Endothelial cell of umbilical vein (primary cell): Measurements from ENCODE around the gene CHD6. TPM values are rescaled to one million over a fixed set of nuclear protein-coding genes. Genes with fewer than 3 reads are reported as not detected.

Experiments used
- BruUV-seq: library from RNA; stranded (reverse); fragments of 400-500 nt; replicated peaks from 2 replicates; lab custom pipeline; 2021; lab: Mats Ljungman, UMichigan
- CTCF ChIA-PET: fragments of 300-600, 350-600 bp; sonication (Branson Sonifier 250); formaldehyde crosslinking; loops from one replicate; lab custom pipeline; 2021; ENCODE audit warnings: antibody characterized with exemption, inconsistent platforms; lab: Charles Lee
- POLR2A ChIA-PET: fragments of 300-600, 350-600 bp; sonication (Branson Sonifier 250); formaldehyde crosslinking; loops from one replicate; lab custom pipeline; 2021; ENCODE audit warnings: antibody characterized with exemption, inconsistent platforms; lab: Charles Lee
- DNase-seq: peaks from one replicate; pipeline ENCODE4 v3.0.0-alpha.2; 2011; ENCODE audit warnings: low read depth, low spot score
- FAIRE-seq: peaks from 2 replicates; lab custom pipeline; 2011; peaks lifted over from hg19 to GRCh38; lab: Jason Lieb, UNC
- H2AFZ ChIP-seq: 2 replicates; pipeline ENCODE4 v1.6.0; 2012; ENCODE audit warnings: low read depth, low read length, control low read depth, inconsistent platforms
- H3K27ac ChIP-seq: 2 replicates; pipeline ENCODE4 v1.5.1; 2011; ENCODE audit warnings: low read depth, mild to moderate bottlenecking, control low read depth, low read length, moderate library complexity; ENCODE audit not compliant: insufficient read depth
- H3K27me3 ChIP-seq, 2 experiments: 2 replicates each; pipeline versions ENCODE4 v1.6.0 to v1.6.1; 2011; ENCODE audit warnings: low read length in 2 of 2, mixed read lengths in 1 of 2; ENCODE audit not compliant: control insufficient read depth in 2 of 2, insufficient read depth in 2 of 2
- H3K36me3 ChIP-seq, 2 experiments: 2 replicates in 1 of 2; 3 replicates in 1 of 2; pipeline ENCODE4 v1.5.1; 2011; ENCODE audit warnings: low read length in 2 of 2, mild to moderate bottlenecking in 1 of 2, moderate library complexity in 1 of 2; ENCODE audit not compliant: control insufficient read depth in 2 of 2, insufficient read depth in 2 of 2; ENCODE audit errors: extremely low read depth in 1 of 2
- H3K4me1 ChIP-seq: 3 replicates; pipeline ENCODE4 v1.5.1; 2011; ENCODE audit warnings: mild to moderate bottlenecking, low read length; ENCODE audit not compliant: control insufficient read depth, insufficient read depth; ENCODE audit errors: extremely low read depth
- H3K4me2 ChIP-seq: 2 replicates; pipeline ENCODE4 v1.6.1; 2011; ENCODE audit warnings: low read length, control low read depth, mixed read lengths; ENCODE audit not compliant: insufficient read depth
- H3K4me3 ChIP-seq, 3 experiments: fragments of 200-600 bp in 1 of 3; sonication (generic), shearing (Covaris generic) in 1 of 3; replicated peaks in 1 of 3; 2 replicates each; pipeline ENCODE4 v1.5.1; 2011 to 2016; ENCODE audit warnings: control low read depth in 3 of 3, low read length in 3 of 3, mild to moderate bottlenecking in 2 of 3, inconsistent platforms in 1 of 3, low read depth in 1 of 3, moderate library complexity in 1 of 3; ENCODE audit not compliant: insufficient read depth in 1 of 3
- H3K79me2 ChIP-seq: 2 replicates; pipeline ENCODE4 v1.6.0; 2012; ENCODE audit warnings: low read length, inconsistent platforms; ENCODE audit not compliant: control insufficient read depth, insufficient read depth
- H3K9ac ChIP-seq: replicated peaks from 2 replicates; pipeline ENCODE3; 2011; ENCODE audit warnings: low read length, control low read depth; ENCODE audit not compliant: insufficient read depth; ENCODE audit errors: extremely low read depth
- H3K9me1 ChIP-seq: replicated peaks from 3 replicates; pipeline ENCODE4 v1.6.0; 2011; ENCODE audit warnings: mild to moderate bottlenecking, low read length; ENCODE audit not compliant: control insufficient read depth, insufficient read depth; ENCODE audit errors: extremely low read depth
- H3K9me3 ChIP-seq: replicated peaks from 2 replicates; pipeline ENCODE4 v1.5.1; 2012; ENCODE audit warnings: low read length, inconsistent platforms; ENCODE audit not compliant: control insufficient read depth, insufficient read depth
- H4K20me1 ChIP-seq: replicated peaks from 2 replicates; pipeline ENCODE3; 2011; ENCODE audit warnings: mild to moderate bottlenecking, low read length; ENCODE audit not compliant: control insufficient read depth, insufficient read depth; ENCODE audit errors: extremely low read depth
- EZH2 ChIP-seq: IDR thresholded peaks from 2 replicates; pipeline ENCODE4 v1.6.1; 2012; ENCODE audit warnings: borderline replicate concordance, low read depth, mild to moderate bottlenecking, moderate library complexity, low read length, inconsistent platforms; ENCODE audit not compliant: severe bottlenecking
- FOS ChIP-seq: IDR thresholded peaks from 2 replicates; pipeline ENCODE4 v1.6.1; 2011; ENCODE audit warnings: mild to moderate bottlenecking, low read length, moderate library complexity, borderline replicate concordance; ENCODE audit not compliant: insufficient read depth
- GATA2 ChIP-seq: IDR thresholded peaks from 2 replicates; pipeline ENCODE4 v1.7.0; 2011; ENCODE audit warnings: low read depth, mild to moderate bottlenecking, moderate library complexity, mixed read lengths, low read length; ENCODE audit not compliant: insufficient read length, insufficient read depth
- JUN ChIP-seq: IDR thresholded peaks from 2 replicates; pipeline ENCODE4 v1.6.1; 2011; ENCODE audit warnings: borderline replicate concordance, low read depth; ENCODE audit not compliant: insufficient read length, insufficient read depth
- MYC ChIP-seq: IDR thresholded peaks from one replicate; pipeline ENCODE4 v1.6.1; 2011; ENCODE audit warnings: mild to moderate bottlenecking, low read depth, low read length
- POLR2A ChIP-seq: IDR thresholded peaks from 2 replicates; pipeline ENCODE4 v1.6.1; 2012; ENCODE audit warnings: low read depth, mild to moderate bottlenecking, control low read depth, low read length
- dilution Hi-C: fragments of 300-500 bp; cut with MboI; formaldehyde crosslinking; loops from one replicate; pipeline ENCODE4 v1.15.0; 2019; ENCODE audit warnings: low sequenced_read_pairs; ENCODE audit not compliant: extremely low pct_ligation_motif_present
- intact Hi-C: fragments of 100-400 bp; cut with micrococcal nuclease; formaldehyde crosslinking; loops from one replicate; pipeline ENCODE4 v1.10.0; 2022
- polyA plus RNA-seq, 4 experiments: library from polyadenylated mRNA; depleted of rRNA in 3 of 4; stranded (reverse) in 3 of 4; unstranded in 1 of 4; fragments of >200 nt; gene quantifications; 2 replicates each; pipeline versions ENCODE4 v1.2.1 to v1.2.3, GENCODE V29; 2011 to 2012; ENCODE audit warnings: missing spikeins in 1 of 4
- total RNA-seq: library from RNA; stranded (reverse); gene quantifications from 2 replicates; pipeline ENCODE4 v1.2.3, GENCODE V29; 2021

Gene CHD6
- total and polyA plus RNA-seq, 2 donors (not counting 3 experiments of a cell fraction or from before 2014, with no cell fraction given): 7.2 to 33.7 TPM

- no peaks in the 10 kb centered on the region for H4K20me1 ChIP-seq
- dilution Hi-C loops (no loop called here), intact Hi-C loops (no loop called here)
- no peaks in the 10 kb centered on the region for H3K36me3 ChIP-seq
- CTCF ChIA-PET: interaction anchor here (0.8 to 0.9 kb wide), 2 partner anchors 194 to 232 kb away, joined by 3 read pairs; no protein-coding TSS in a partner anchor
- BruUV-seq: no TSS peak
- no peaks in the 10 kb centered on the region for H3K9me1 ChIP-seq
- POLR2A ChIA-PET: no interaction called here
- no peak overlapping the region for H3K4me2 ChIP-seq
- H3K9ac ChIP-seq: no peak overlapping the region
- no peak overlapping the region for H3K27ac ChIP-seq
- no peaks in the 10 kb centered on the region for H3K9me3 ChIP-seq
- no peak for DNase-seq
- no peaks in the 10 kb centered on the region for H3K79me2 ChIP-seq
- H3K4me3 ChIP-seq: no peak overlapping the region
- H2AFZ ChIP-seq: no peak overlapping the region
- no peaks in the 10 kb centered on the region for H3K4me1 ChIP-seq
- FAIRE-seq: no peak
- H3K27me3 ChIP-seq: peaks cover 27 to 34% of the 10 kb centered on the region in 2 experiments
- TF ChIP-seq POLR2A: no peak
Observed at GRCh38 chr20:41367393-41367695, 250.8 kb downstream of the CHD6 start.

- H3K4me3 ChIP-seq: peak within 1 kb of the TSS in 1 of 3 experiments; percentile 19
- intact Hi-C loops: no loop called here
- H3K36me3 ChIP-seq: no peaks in the 10 kb centered on the region
- no peak for DNase-seq
- H3K9me3 ChIP-seq: no peaks in the 10 kb centered on the region
- H2AFZ ChIP-seq: peak within 1 kb of the TSS; percentile 51
- no TSS peak for BruUV-seq
- ChIA-PET POLR2A (no interaction called here), CTCF (no interaction called here)
- H3K27me3 ChIP-seq: peaks cover 27 to 34% of the 10 kb centered on the region in 2 experiments
- H3K9ac ChIP-seq: no peak within 1 kb of the TSS
- H3K79me2 ChIP-seq: no peaks in the 10 kb centered on the region
- H3K27ac ChIP-seq: no peak within 1 kb of the TSS
- FAIRE-seq: no peak
- no peaks in the 10 kb centered on the region for H3K4me1 ChIP-seq
- TF ChIP-seq MYC (no peak), EZH2 (peak; percentile 65), GATA2 (no peak), JUN (no peak), FOS (no peak)
- H3K4me2 ChIP-seq: no peak within 1 kb of the TSS
- no peaks in the 10 kb centered on the region for H3K9me1 ChIP-seq
- no peaks in the 10 kb centered on the region for H4K20me1 ChIP-seq
- dilution Hi-C loops: no loop called here
Observed at GRCh38 chr20:41366546-41367392, 251.4 kb downstream of the CHD6 start, which contains the start of gene EMILIN3. Gene EMILIN3 (minus strand): TSS chr20:41366818. CDS start chr20:41366634, 184 bp downstream.
